ENCODE measurements around the gene UBXN4. TPM values are rescaled to one million over a fixed set of nuclear protein-coding genes. Genes with fewer than 3 reads are reported as not detected.
A peak's percentile ranks its signal among the peaks of the same experiment; 100 is the strongest.

UBXN4 gene
- total RNA-seq, 1 experiment from 2014 or later = 69.7 TPM

- H3K36me3 ChIP-seq (ENCODE audit: control insufficient read depth in 1 of 2, insufficient read depth in 2 of 2, low read length in 2 of 2) = no peaks in the 10 kb centered on the region
- no peaks in the 10 kb centered on the region for H3K27me3 ChIP-seq (ENCODE audit: insufficient read depth, low read length)
- no peak overlapping the region for H3K4me2 ChIP-seq (ENCODE audit: low read length)
- no peaks in the 10 kb centered on the region for H3K9me3 ChIP-seq (ENCODE audit: control insufficient read depth in 1 of 2, insufficient read depth in 1 of 2, low read depth in 1 of 2, low read length in 2 of 2)
- TF ChIP-seq EZH2phosphoT487 (IDR thresholded peaks at IDR 0.05; ENCODE audit: borderline replicate concordance) = no peak
- TF ChIP-seq TCF7L2 (IDR thresholded peaks at IDR 0.05; ENCODE audit: borderline replicate concordance, extremely low read depth, insufficient read depth, insufficient read length) = no peak
- peak; percentile 66 to 75 (median 68); a peak in 5 of 6 replicates for TF ChIP-seq CTCF (IDR thresholded peaks at IDR 0.05 in 2 of 3, conservative IDR thresholded peaks at IDR 0.05 in 1 of 3; ENCODE audit: borderline replicate concordance in 1 of 3, insufficient read depth in 1 of 3, low read depth in 2 of 3, low read length in 2 of 3)
- no peak for TF ChIP-seq CBX3 (IDR thresholded peaks at IDR 0.05; ENCODE audit: low read depth)
- peak; percentile 69 for TF ChIP-seq RAD21 (IDR thresholded peaks at IDR 0.05; ENCODE audit: low read depth)
- TF ChIP-seq MAX (IDR thresholded peaks at IDR 0.05) = peak; percentile 44; the same call in 1 of the 2 replicates
- TF ChIP-seq ELF1 (IDR thresholded peaks at IDR 0.05; ENCODE audit: borderline replicate concordance, low read depth) = no peak
- no peak overlapping the region for H3K4me3 ChIP-seq (replicated peaks in 1 of 2; ENCODE audit: low read depth in 1 of 2, low read length in 2 of 2)
- H3K27ac ChIP-seq (ENCODE audit: low read depth, low read length) = no peak overlapping the region
- H3K9me2 ChIP-seq (ENCODE audit: insufficient read depth) = no peaks in the 10 kb centered on the region
- no peak overlapping the region for H3K9ac ChIP-seq (ENCODE audit: low read length)
- intact Hi-C loops (cut with micrococcal nuclease) = loop anchor here (10.0 kb wide), 1 partner anchor 566 kb away; no protein-coding TSS in a partner anchor
- H4K20me1 ChIP-seq (ENCODE audit: insufficient read depth) = no peaks in the 10 kb centered on the region
- DNase-seq (ENCODE audit: low read depth, low spot score) (peak; percentile 21), ATAC-seq (peak; percentile 95)
- ChIA-PET CTCF (interaction anchor here (1.2 kb wide), 1 partner anchor 830 kb away, joined by 3 read pairs; no protein-coding TSS in a partner anchor), POLR2A (no interaction called here), RAD21 (ENCODE audit: low non-redundant PET in 1 of 2, low total read pairs in 2 of 2, uncharacterized antibody in 2 of 2, unreplicated experiment in 2 of 2) (no interaction called here)
- H2AFZ ChIP-seq (ENCODE audit: low read depth, low read length, poor library complexity, severe bottlenecking) = no peak overlapping the region
- no TSS peak for BruUV-seq (replicated peaks)
- no peaks in the 10 kb centered on the region for H3K4me1 ChIP-seq (ENCODE audit: control insufficient read depth in 1 of 2, insufficient read depth in 2 of 2, low read length in 2 of 2)
- H3K79me2 ChIP-seq (ENCODE audit: insufficient read depth, low read length) = no peaks in the 10 kb centered on the region
These were observed 77.4 kb downstream of the UBXN4 start for GRCh38 chr2:135818937-135819610.
